ENCODE data around the gene FAXC.

- TF ChIP-seq GATA1 (IDR thresholded peaks at IDR 0.05; ENCODE audit: low read depth, low read length): no peak
- no peak for TF ChIP-seq POLR2A (IDR thresholded peaks at IDR 0.05; ENCODE audit: low read length)
These were observed 99.0 kb downstream of the FAXC start for GRCh38 chr6:99250476-99250875.
